Activated T-cell treated with anti-CD3 and anti-CD28 coated beads, Interleukin-2, amount 50 U/mL, for 24 hours (primary cell): ENCODE data around the gene PC.

ENCODE experiments used
- DNase-seq: peaks from one replicate; pipeline ENCODE4 v3.0.0-alpha.2; 2020
- H3K27ac Mint-ChIP-seq: 2 replicates; pipeline ENCODE4 v1.8.0; 2020; ENCODE audit warnings: mild to moderate bottlenecking, mixed read lengths
- H3K27me3 Mint-ChIP-seq: 2 replicates; pipeline ENCODE4 v1.8.0; 2020; ENCODE audit warnings: mixed read lengths
- H3K36me3 Mint-ChIP-seq: 2 replicates; pipeline ENCODE4 v1.8.0; 2020; ENCODE audit warnings: low read depth, mixed read lengths
- H3K4me1 Mint-ChIP-seq: 2 replicates; pipeline ENCODE4 v1.8.0; 2020; ENCODE audit warnings: low read depth, mixed read lengths
- H3K4me3 Mint-ChIP-seq: 2 replicates; pipeline ENCODE4 v1.8.0; 2020; ENCODE audit warnings: mild to moderate bottlenecking, moderate library complexity, mixed read lengths
- H3K9me3 Mint-ChIP-seq: 2 replicates; pipeline ENCODE4 v1.8.0; 2020; ENCODE audit warnings: mixed read lengths

PC gene

GRCh38 chr11:66902486-66903177, 55.6 kb downstream of the PC start:
- no peak for DNase-seq
- Mint-ChIP-seq H3K36me3 (no peaks in the 10 kb centered on the region), H3K4me1 (no peaks in the 10 kb centered on the region)

GRCh38 chr11:66901964-66902390, 56.2 kb downstream of the PC start:
- Mint-ChIP-seq H3K27ac (no peak overlapping the region), H3K9me3 (no peaks in the 10 kb centered on the region), H3K4me1 (no peaks in the 10 kb centered on the region), H3K4me3 (no peak overlapping the region), H3K36me3 (no peaks in the 10 kb centered on the region), H3K27me3 (no peaks in the 10 kb centered on the region)
- DNase-seq = no peak

More at GRCh38 chr11:66902486-66903177, 55.6 kb downstream of the PC start:
- Mint-ChIP-seq H3K4me3 (no peak overlapping the region), H3K27me3 (no peaks in the 10 kb centered on the region), H3K27ac (no peak overlapping the region), H3K9me3 (no peaks in the 10 kb centered on the region)

GRCh38 chr11:66894141-66894540, 64.0 kb downstream of the PC start:
- Mint-ChIP-seq H3K4me3 (no peak overlapping the region), H3K4me1 (peaks cover 12% of the 10 kb centered on the region), H3K27ac (no peak overlapping the region), H3K9me3 (peaks cover 2% of the 10 kb centered on the region), H3K36me3 (no peaks in the 10 kb centered on the region), H3K27me3 (peaks cover 2% of the 10 kb centered on the region)
- DNase-seq = no peak

GRCh38 chr11:66892911-66893310, 65.3 kb downstream of the PC start:
- Mint-ChIP-seq H3K4me3 (no peak overlapping the region), H3K9me3 (peaks cover 2% of the 10 kb centered on the region), H3K27me3 (peaks cover 2% of the 10 kb centered on the region), H3K4me1 (peaks cover 12% of the 10 kb centered on the region), H3K27ac (no peak overlapping the region), H3K36me3 (no peaks in the 10 kb centered on the region)
- DNase-seq = no peak

GRCh38 chr11:66891851-66892660, 66.1 kb downstream of the PC start:
- H3K36me3 Mint-ChIP-seq = no peaks in the 10 kb centered on the region
- H3K4me1 Mint-ChIP-seq = peaks cover 12% of the 10 kb centered on the region
- H3K9me3 Mint-ChIP-seq = peaks cover 2% of the 10 kb centered on the region
- no peak overlapping the region for H3K4me3 Mint-ChIP-seq
- peak; percentile 61 for DNase-seq
- peak overlapping the region; percentile 63 for H3K27ac Mint-ChIP-seq
- H3K27me3 Mint-ChIP-seq = peaks cover 2% of the 10 kb centered on the region

GRCh38 chr11:66889960-66890359, 68.2 kb downstream of the PC start:
- H3K27ac Mint-ChIP-seq = no peak overlapping the region
- DNase-seq = no peak
- H3K4me3 Mint-ChIP-seq = no peak overlapping the region
- H3K36me3 Mint-ChIP-seq = no peaks in the 10 kb centered on the region
- H3K9me3 Mint-ChIP-seq = peaks cover 2% of the 10 kb centered on the region
- H3K27me3 Mint-ChIP-seq = peaks cover 2% of the 10 kb centered on the region
- H3K4me1 Mint-ChIP-seq = peaks cover 12% of the 10 kb centered on the region

GRCh38 chr11:66888282-66888681, 69.9 kb downstream of the PC start:
- H3K4me3 Mint-ChIP-seq = no peak overlapping the region
- H3K36me3 Mint-ChIP-seq = no peaks in the 10 kb centered on the region
- H3K27me3 Mint-ChIP-seq = peaks cover 2% of the 10 kb centered on the region
- peaks cover 2% of the 10 kb centered on the region for H3K9me3 Mint-ChIP-seq
- peaks cover 12% of the 10 kb centered on the region for H3K4me1 Mint-ChIP-seq
- no peak for DNase-seq
- no peak overlapping the region for H3K27ac Mint-ChIP-seq

GRCh38 chr11:66887526-66887925, 70.7 kb downstream of the PC start:
- no peak overlapping the region for H3K27ac Mint-ChIP-seq

GRCh38 chr11:66886671-66887221, 71.4 kb downstream of the PC start:
- Mint-ChIP-seq H3K4me1 (peaks cover 3% of the 10 kb centered on the region), H3K27me3 (no peaks in the 10 kb centered on the region), H3K27ac (no peak overlapping the region), H3K36me3 (no peaks in the 10 kb centered on the region), H3K9me3 (no peaks in the 10 kb centered on the region), H3K4me3 (no peak overlapping the region)
- DNase-seq = no peak

More at GRCh38 chr11:66887526-66887925, 70.7 kb downstream of the PC start:
- Mint-ChIP-seq H3K36me3 (no peaks in the 10 kb centered on the region), H3K27me3 (peaks cover 2% of the 10 kb centered on the region), H3K9me3 (peaks cover 2% of the 10 kb centered on the region), H3K4me1 (peaks cover 10% of the 10 kb centered on the region), H3K4me3 (no peak overlapping the region)
- DNase-seq = no peak

GRCh38 chr11:66885950-66886440, 72.2 kb downstream of the PC start:
- DNase-seq = no peak
- no peaks in the 10 kb centered on the region for H3K9me3 Mint-ChIP-seq
- no peak overlapping the region for H3K27ac Mint-ChIP-seq
- peaks cover 4% of the 10 kb centered on the region for H3K4me1 Mint-ChIP-seq
- no peak overlapping the region for H3K4me3 Mint-ChIP-seq
- no peaks in the 10 kb centered on the region for H3K36me3 Mint-ChIP-seq
- H3K27me3 Mint-ChIP-seq = no peaks in the 10 kb centered on the region

GRCh38 chr11:66885469-66885868, 72.7 kb downstream of the PC start:
- Mint-ChIP-seq H3K9me3 (no peaks in the 10 kb centered on the region), H3K4me1 (peaks cover 9% of the 10 kb centered on the region), H3K4me3 (no peak overlapping the region), H3K27me3 (no peaks in the 10 kb centered on the region), H3K36me3 (no peaks in the 10 kb centered on the region), H3K27ac (no peak overlapping the region)
- no peak for DNase-seq

- H3K4me1 Mint-ChIP-seq = peaks cover 14% of the 10 kb centered on the region
- no peaks in the 10 kb centered on the region for H3K36me3 Mint-ChIP-seq
- no peak overlapping the region for H3K4me3 Mint-ChIP-seq
- no peaks in the 10 kb centered on the region for H3K9me3 Mint-ChIP-seq
- no peaks in the 10 kb centered on the region for H3K27me3 Mint-ChIP-seq
- H3K27ac Mint-ChIP-seq = no peak overlapping the region
- no peak for DNase-seq
Measured at GRCh38 chr11:66884443-66884842, 73.7 kb downstream of the PC start.

- Mint-ChIP-seq H3K9me3 (no peaks in the 10 kb centered on the region), H3K4me1 (peaks cover 14% of the 10 kb centered on the region), H3K27ac (no peak overlapping the region), H3K27me3 (no peaks in the 10 kb centered on the region), H3K36me3 (no peaks in the 10 kb centered on the region), H3K4me3 (no peak overlapping the region)
- peak; percentile 71 for DNase-seq
Measured at GRCh38 chr11:66883016-66883965, 74.9 kb downstream of the PC start.

GRCh38 chr11:66882561-66883015, 75.6 kb downstream of the PC start:
- no peak for DNase-seq
- Mint-ChIP-seq H3K27me3 (no peaks in the 10 kb centered on the region), H3K9me3 (no peaks in the 10 kb centered on the region), H3K27ac (no peak overlapping the region), H3K36me3 (no peaks in the 10 kb centered on the region), H3K4me1 (peaks cover 14% of the 10 kb centered on the region), H3K4me3 (no peak overlapping the region)
